A549 (cell line): ENCODE data around the gene APMAP. TPM values are rescaled to one million over a fixed set of nuclear protein-coding genes. Genes with fewer than 3 reads are reported as not detected.

Experiments used
- ATAC-seq, 2 experiments: fragments of 200-7000 bp in 1 of 2; fragments of >200 bp in 1 of 2; cut with Nextera tagmentation in 1 of 2; cut with Tn5 transposase in 1 of 2; 3 replicates each; pipeline versions ENCODE4 v1.8.0 to v1.9.1; 2018 to 2020; ENCODE audit warnings: mild to moderate bottlenecking in 1 of 2, moderate library complexity in 1 of 2
- CTCF ChIA-PET: fragments of 300-600 bp; sonication (Branson Sonifier 250); formaldehyde crosslinking; extraction: SDS; loops from one replicate; lab custom pipeline; 2021; ENCODE audit warnings: antibody characterized with exemption, inconsistent platforms; lab: Yijun Ruan, JAX
- POLR2A ChIA-PET: fragments of 350-600 bp; formaldehyde crosslinking; extraction: SDS; loops from one replicate; lab custom pipeline; 2021; ENCODE audit warnings: antibody characterized with exemption, inconsistent platforms; lab: Yijun Ruan, JAX
- DNase-seq, 2 experiments: peaks; one replicate each; pipeline versions ENCODE4 v3.0.0 to v3.0.0-alpha.2; 2011 to 2016; ENCODE audit warnings: low read depth in 1 of 2, low spot score in 1 of 2
- FAIRE-seq: peaks from 2 replicates; lab custom pipeline; 2011; peaks lifted over from hg19 to GRCh38; lab: Jason Lieb, UNC
- H3K27ac ChIP-seq, 2 experiments: fragments of >200 bp; sonication (Bioruptor Twin); formaldehyde crosslinking; 3 replicates each; pipeline ENCODE4 v1.5.1; 2016 to 2017
- H3K4me1 ChIP-seq: fragments of >200 bp; sonication (Bioruptor Twin); formaldehyde crosslinking; 3 replicates; pipeline ENCODE4 v1.6.1; 2016
- H3K4me2 ChIP-seq: fragments of >200 bp; sonication (Bioruptor Twin); formaldehyde crosslinking; 3 replicates; pipeline ENCODE4 v1.6.1; 2016
- H3K4me3 ChIP-seq: fragments of >200 bp; sonication (Bioruptor Twin); formaldehyde crosslinking; 3 replicates; pipeline ENCODE4 v1.5.1; 2016
- H3K9me3 ChIP-seq: fragments of >200 bp; sonication (Bioruptor Twin); formaldehyde crosslinking; 3 replicates; pipeline ENCODE4 v1.6.1; 2016
- BCL3 ChIP-seq: fragments of >200 bp; sonication (Bioruptor Twin); formaldehyde crosslinking; IDR thresholded peaks from 3 replicates; pipeline ENCODE4 v1.6.1; 2016
- CTCF ChIP-seq: fragments of >200 bp; sonication (Bioruptor Twin); formaldehyde crosslinking; IDR thresholded peaks from 3 replicates; pipeline ENCODE4 v1.5.1; 2016
- EHF ChIP-seq: fragments of 250-450 bp; sonication (Bioruptor Pico); IDR thresholded peaks from 2 replicates; pipeline ENCODE4 v1.5.0; 2020; ENCODE audit warnings: mild to moderate bottlenecking
- ELK1 ChIP-seq: fragments of 150-350 bp; IDR thresholded peaks from 2 replicates; pipeline ENCODE4 v1.6.1; 2014; ENCODE audit warnings: low read depth, mild to moderate bottlenecking, low read length
- EP300 ChIP-seq, 2 experiments: fragments of >200 bp; sonication (Bioruptor Twin); formaldehyde crosslinking; IDR thresholded peaks; 2 replicates in 1 of 2; 3 replicates in 1 of 2; pipeline ENCODE4 v1.6.1; 2016 to 2017
- FOXS1 ChIP-seq: fragments of 250-450 bp; sonication (Bioruptor Pico); IDR thresholded peaks from 2 replicates; pipeline ENCODE4 v1.5.0; 2020; ENCODE audit warnings: mild to moderate bottlenecking, moderate library complexity
- HOXB5 ChIP-seq: fragments of 250-450 bp; sonication (Bioruptor Pico); IDR thresholded peaks from 2 replicates; pipeline ENCODE4 v1.5.0; 2020; ENCODE audit warnings: mild to moderate bottlenecking, moderate library complexity
- KDM1A ChIP-seq: fragments of 200-600 bp; sonication (generic); IDR thresholded peaks from 2 replicates; pipeline ENCODE4 v1.6.1; 2016; ENCODE audit warnings: low read depth, mild to moderate bottlenecking
- KDM5A ChIP-seq: fragments of 200-600 bp; sonication (generic); IDR thresholded peaks from 2 replicates; pipeline ENCODE4 v1.6.1; 2016; ENCODE audit warnings: antibody characterized with exemption, mild to moderate bottlenecking
- MAZ ChIP-seq: fragments of 150-350 bp; IDR thresholded peaks from 2 replicates; pipeline ENCODE4 v1.6.1; 2014; ENCODE audit warnings: antibody characterized with exemption, low read depth, low read length, borderline replicate concordance
- PHF8 ChIP-seq: fragments of 200-600 bp; sonication (generic); IDR thresholded peaks from 2 replicates; pipeline ENCODE4 v1.6.1; 2016; ENCODE audit warnings: low read depth, mild to moderate bottlenecking, antibody characterized with exemption, moderate library complexity, borderline replicate concordance
- POLR2AphosphoS2 ChIP-seq: conservative IDR thresholded peaks from 2 replicates; pipeline ENCODE4 v1.6.1; 2012; ENCODE audit warnings: low read length, improper control_type of control experiment, inconsistent platforms
- RAD21 ChIP-seq, 2 experiments: fragments of >200 bp in 1 of 2; sonication (Bioruptor Twin) in 1 of 2; formaldehyde crosslinking in 1 of 2; IDR thresholded peaks in 1 of 2; conservative IDR thresholded peaks in 1 of 2; 2 replicates in 1 of 2; 3 replicates in 1 of 2; pipeline ENCODE4 v1.6.1; 2012 to 2018; ENCODE audit warnings: inconsistent platforms in 1 of 2
- RFX5 ChIP-seq: fragments of 450-650 bp; IDR thresholded peaks from 2 replicates; pipeline ENCODE4 v1.7.1; 2014; ENCODE audit warnings: antibody characterized with exemption, mild to moderate bottlenecking, moderate library complexity
- ZC3H11A ChIP-seq: fragments of 450-650 bp; IDR thresholded peaks from 2 replicates; pipeline ENCODE4 v1.6.1; 2014; ENCODE audit warnings: antibody characterized with exemption, mild to moderate bottlenecking
- ZFP36 ChIP-seq: fragments of 450-650 bp; IDR thresholded peaks from 2 replicates; pipeline ENCODE4 v1.6.1; 2014; ENCODE audit warnings: borderline replicate concordance; ENCODE audit not compliant: partially characterized antibody
- WGBS: methylation state at CpG from one replicate; pipeline ENCODE4 v1.1.6; 2017; ENCODE audit errors: missing lambda C conversion rate; 5-methylcytosine and 5-hydroxymethylcytosine counted together
- polyA plus RNA-seq, 4 experiments: library from polyadenylated mRNA; depleted of rRNA in 3 of 4; stranded (reverse); fragments of >200 nt; fragmentation: RNase III in 1 of 4; extraction: RNeasy Plus Mini Kit Qiagen cat#74134 plus additional on column Dnase treatment in 1 of 4; gene quantifications; 2 replicates in 3 of 4; 3 replicates in 1 of 4; pipeline ENCODE4 v1.2.3, GENCODE V29; 2011 to 2017
- TF ChIP-seq, protein P1 (sequence below): IDR thresholded peaks from 2 replicates; pipeline ENCODE4 v1.6.1; 2012
- TF ChIP-seq, protein P2 (sequence below): fragments of 250-450 bp; sonication (Bioruptor Pico); IDR thresholded peaks from 2 replicates; pipeline ENCODE4 v1.5.0; 2021; ENCODE audit warnings: mild to moderate bottlenecking, moderate library complexity, borderline replicate concordance
- TF ChIP-seq, protein P3 (sequence below): fragments of 250-450 bp; sonication (Bioruptor Pico); IDR thresholded peaks from 2 replicates; pipeline ENCODE4 v1.5.0; 2020; ENCODE audit warnings: low read depth, mild to moderate bottlenecking, moderate library complexity
- TF ChIP-seq, protein P4 (sequence below): fragments of 450-650 bp; IDR thresholded peaks from 2 replicates; pipeline ENCODE4 v1.6.1; 2014; ENCODE audit warnings: antibody characterized with exemption

Gene APMAP
- polyA plus RNA-seq, 2 of the 4 experiments (the other 2 are of a cell fraction), result 113 to 141 TPM

- POLR2A ChIA-PET, result no interaction called here
- CTCF ChIA-PET, result interaction anchor here (0.8 to 1.4 kb wide), 6 partner anchors 10 to 1048 kb away, joined by 3 to 4 read pairs (median 3); no protein-coding TSS in a partner anchor
- FAIRE-seq (no peak), DNase-seq (no peak), ATAC-seq (no peak; a peak in 1 of 6 replicates)
- Histone ChIP-seq H3K4me1 (peaks cover 5% of the 10 kb centered on the region; the same call in 2 of the 3 replicates), H3K4me3 (no peak overlapping the region), H3K4me2 (no peak overlapping the region), H3K27ac (no peak overlapping the region), H3K9me3 (no peaks in the 10 kb centered on the region; the same call in 2 of the 3 replicates)
- 76% methylated on average over 6 of the region's 6 CpGs for WGBS
- TF ChIP-seq KDM1A (no peak), RAD21 (conservative IDR thresholded peaks at IDR 0.05 in 1 of 2, IDR thresholded peaks at IDR 0.05 in 1 of 2) (no peak)
Observed at GRCh38 chr20:24985802-24986201, 6.7 kb downstream of the APMAP start.

DNA sequence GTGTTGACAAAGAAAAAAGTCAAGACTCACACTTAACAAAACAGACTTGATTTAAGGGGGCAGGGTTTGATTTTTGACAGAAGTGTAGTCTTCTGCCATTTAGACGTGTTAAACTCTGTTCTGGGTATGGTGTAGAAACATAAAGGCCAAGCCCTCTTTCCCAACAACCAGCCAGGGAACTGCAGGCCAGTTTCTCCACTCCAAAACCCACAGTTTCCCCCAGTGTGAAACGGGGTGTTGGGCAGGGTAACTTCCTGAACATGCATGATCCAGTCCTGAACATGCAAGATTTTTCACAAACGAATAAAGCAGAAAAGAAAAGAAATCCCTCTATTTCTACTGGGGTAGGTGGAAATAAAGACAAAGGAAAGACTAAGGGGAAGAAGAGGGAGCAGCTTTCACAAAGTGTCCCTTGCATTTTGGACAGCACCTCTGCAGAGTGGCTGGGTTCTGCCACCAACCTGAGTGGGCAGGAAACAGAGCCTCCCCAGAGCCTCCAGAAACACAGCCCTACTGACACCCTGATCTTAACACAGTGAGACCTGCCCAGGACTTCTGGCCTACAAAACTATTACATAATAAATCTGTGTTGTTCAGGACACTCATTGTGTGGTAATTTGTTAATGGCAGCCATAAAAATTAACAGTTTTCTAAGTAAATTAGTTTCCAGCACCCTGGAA lies 7.5 kb downstream of the APMAP start:
- POLR2A ChIA-PET, result no interaction called here
- CTCF ChIA-PET, result interaction anchor here (0.8 to 1.4 kb wide), 6 partner anchors 10 to 1047 kb away, joined by 3 to 4 read pairs (median 3); no protein-coding TSS in a partner anchor

DNA sequence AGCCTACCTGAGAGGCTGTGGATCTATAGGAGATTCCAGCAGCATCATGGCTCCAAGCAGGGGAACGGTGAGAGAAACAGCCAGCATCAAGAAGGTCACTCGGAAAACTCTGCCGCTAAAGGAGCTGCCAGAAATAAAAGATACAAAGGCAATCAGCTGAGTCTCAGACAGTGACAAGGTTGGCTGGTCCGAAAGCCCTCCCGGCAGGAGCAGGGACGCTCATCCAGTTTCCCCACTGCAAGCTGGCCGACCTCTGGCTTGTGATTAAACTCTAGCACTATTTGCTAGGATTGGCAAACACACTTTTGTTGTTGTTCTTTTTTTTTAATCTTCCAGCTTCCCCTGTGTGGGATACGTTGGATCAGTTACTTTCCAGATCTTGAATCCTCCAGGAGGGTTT lies 8.7 kb downstream of the APMAP start:
- Histone ChIP-seq H3K4me3 (no peak overlapping the region), H3K9me3 (peaks cover 12% of the 10 kb centered on the region), H3K4me2 (no peak overlapping the region), H3K27ac (no peak overlapping the region), H3K4me1 (no peaks in the 10 kb centered on the region)
- ATAC-seq, result no peak
- POLR2A ChIA-PET, result no interaction called here
- no peak for DNase-seq
- 95% methylated on average over 8 of the region's 8 CpGs for WGBS
- no peak for FAIRE-seq
- CTCF ChIA-PET, result interaction anchor here (1.2 to 1.9 kb wide), 3 partner anchors 10 to 23 kb away, joined by 3 to 8 read pairs (median 3); no protein-coding TSS in a partner anchor
- TF ChIP-seq CTCF (no peak), ELK1 (no peak), ZC3H11A (no peak), KDM1A (no peak), FOXS1 (no peak), RFX5 (no peak), PHF8 (no peak), RAD21 (conservative IDR thresholded peaks at IDR 0.05 in 1 of 2, IDR thresholded peaks at IDR 0.05 in 1 of 2) (no peak), ZFP36 (no peak), BCL3 (no peak), EP300 (IDR thresholded peaks at IDR 0.05) (no peak)
- TF ChIP-seq, protein P1, sequence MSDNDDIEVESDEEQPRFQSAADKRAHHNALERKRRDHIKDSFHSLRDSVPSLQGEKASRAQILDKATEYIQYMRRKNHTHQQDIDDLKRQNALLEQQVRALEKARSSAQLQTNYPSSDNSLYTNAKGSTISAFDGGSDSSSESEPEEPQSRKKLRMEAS, result no peak
- TF ChIP-seq, protein P2, sequence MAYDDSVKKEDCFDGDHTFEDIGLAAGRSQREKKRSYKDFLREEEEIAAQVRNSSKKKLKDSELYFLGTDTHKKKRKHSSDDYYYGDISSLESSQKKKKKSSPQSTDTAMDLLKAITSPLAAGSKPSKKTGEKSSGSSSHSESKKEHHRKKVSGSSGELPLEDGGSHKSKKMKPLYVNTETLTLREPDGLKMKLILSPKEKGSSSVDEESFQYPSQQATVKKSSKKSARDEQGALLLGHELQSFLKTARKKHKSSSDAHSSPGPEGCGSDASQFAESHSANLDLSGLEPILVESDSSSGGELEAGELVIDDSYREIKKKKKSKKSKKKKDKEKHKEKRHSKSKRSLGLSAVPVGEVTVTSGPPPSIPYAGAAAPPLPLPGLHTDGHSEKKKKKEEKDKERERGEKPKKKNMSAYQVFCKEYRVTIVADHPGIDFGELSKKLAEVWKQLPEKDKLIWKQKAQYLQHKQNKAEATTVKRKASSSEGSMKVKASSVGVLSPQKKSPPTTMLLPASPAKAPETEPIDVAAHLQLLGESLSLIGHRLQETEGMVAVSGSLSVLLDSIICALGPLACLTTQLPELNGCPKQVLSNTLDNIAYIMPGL (CRISPR knock-in tag), result no peak

More for the DNA sequence above, 7.5 kb downstream of the APMAP start:
- Histone ChIP-seq H3K4me3 (no peak overlapping the region), H3K4me2 (no peak overlapping the region)
- WGBS, result 73% methylated on average over 3 of the region's 3 CpGs
- no peak for ATAC-seq
- TF ChIP-seq, protein P3, sequence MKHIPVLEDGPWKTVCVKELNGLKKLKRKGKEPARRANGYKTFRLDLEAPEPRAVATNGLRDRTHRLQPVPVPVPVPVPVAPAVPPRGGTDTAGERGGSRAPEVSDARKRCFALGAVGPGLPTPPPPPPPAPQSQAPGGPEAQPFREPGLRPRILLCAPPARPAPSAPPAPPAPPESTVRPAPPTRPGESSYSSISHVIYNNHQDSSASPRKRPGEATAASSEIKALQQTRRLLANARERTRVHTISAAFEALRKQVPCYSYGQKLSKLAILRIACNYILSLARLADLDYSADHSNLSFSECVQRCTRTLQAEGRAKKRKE (CRISPR knock-in tag), result no peak
- TF ChIP-seq POLR2AphosphoS2, result no peak
- TF ChIP-seq MAZ, result no peak
- TF ChIP-seq, protein P4, sequence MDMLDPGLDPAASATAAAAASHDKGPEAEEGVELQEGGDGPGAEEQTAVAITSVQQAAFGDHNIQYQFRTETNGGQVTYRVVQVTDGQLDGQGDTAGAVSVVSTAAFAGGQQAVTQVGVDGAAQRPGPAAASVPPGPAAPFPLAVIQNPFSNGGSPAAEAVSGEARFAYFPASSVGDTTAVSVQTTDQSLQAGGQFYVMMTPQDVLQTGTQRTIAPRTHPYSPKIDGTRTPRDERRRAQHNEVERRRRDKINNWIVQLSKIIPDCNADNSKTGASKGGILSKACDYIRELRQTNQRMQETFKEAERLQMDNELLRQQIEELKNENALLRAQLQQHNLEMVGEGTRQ, result no peak
- TF ChIP-seq RAD21 (conservative IDR thresholded peaks at IDR 0.05 in 1 of 2, IDR thresholded peaks at IDR 0.05 in 1 of 2), result no peak
- TF ChIP-seq HOXB5 (CRISPR knock-in tag), result no peak
- TF ChIP-seq KDM5A, result no peak
- TF ChIP-seq EHF (CRISPR knock-in tag), result no peak
- TF ChIP-seq, all 56 proteins: peak for 0
- DNase-seq (no peak), FAIRE-seq (no peak)
- Histone ChIP-seq H3K4me1 (no peaks in the 10 kb centered on the region), H3K27ac (no peak overlapping the region), H3K9me3 (peaks cover 7% of the 10 kb centered on the region)
